Measurements from ENCODE around the gene EIF2AK3.
A peak's percentile ranks its signal among the peaks of the same experiment; 100 is the strongest.
"Not testable (repeated sequence)": the region's sequence is repeated elsewhere in the genome, so short reads cannot be mapped to it uniquely, and the experiment has no call there.

Gene EIF2AK3

DNA sequence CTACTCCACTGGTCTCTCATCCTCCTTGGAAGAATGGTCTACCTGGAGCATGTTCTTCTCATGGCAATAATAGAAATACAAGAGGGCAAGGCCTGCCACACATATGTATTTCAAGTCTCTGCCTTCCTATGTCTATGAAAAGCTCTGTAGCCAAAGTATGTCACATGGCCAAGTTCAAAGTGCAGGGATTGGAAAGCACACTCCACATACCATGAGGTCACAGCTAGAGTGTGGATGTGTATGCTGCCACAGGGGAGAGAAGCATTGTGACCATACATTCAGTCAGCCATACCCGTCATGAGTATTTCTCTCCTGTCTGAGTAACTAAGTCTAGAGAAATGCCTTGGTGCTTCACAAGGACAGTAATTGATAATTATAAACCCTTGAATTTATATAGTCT lies 8.8 kb upstream of the EIF2AK3 start:
- DNase-seq, result no peak

DNA sequence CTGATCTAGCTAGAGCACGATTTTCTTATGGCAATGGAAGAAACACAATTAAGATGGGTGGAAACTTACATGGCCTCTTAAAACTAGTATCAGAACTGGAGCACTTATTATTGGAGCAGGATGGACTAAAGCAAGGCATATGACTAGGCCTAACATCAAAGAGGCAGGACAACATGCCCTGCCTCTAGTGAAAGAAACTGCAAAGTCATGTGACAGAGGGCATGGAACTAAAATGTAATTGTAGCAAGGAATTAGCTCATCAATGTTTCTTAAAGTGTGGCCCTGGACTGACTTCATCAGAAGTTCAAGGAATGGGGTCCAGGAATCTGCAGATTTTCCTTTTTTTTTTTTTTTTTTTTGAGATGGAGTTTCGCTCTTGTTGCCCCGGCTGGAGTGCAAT lies 5.3 kb upstream of the EIF2AK3 start:
- DNase-seq, result no peak

DNA sequence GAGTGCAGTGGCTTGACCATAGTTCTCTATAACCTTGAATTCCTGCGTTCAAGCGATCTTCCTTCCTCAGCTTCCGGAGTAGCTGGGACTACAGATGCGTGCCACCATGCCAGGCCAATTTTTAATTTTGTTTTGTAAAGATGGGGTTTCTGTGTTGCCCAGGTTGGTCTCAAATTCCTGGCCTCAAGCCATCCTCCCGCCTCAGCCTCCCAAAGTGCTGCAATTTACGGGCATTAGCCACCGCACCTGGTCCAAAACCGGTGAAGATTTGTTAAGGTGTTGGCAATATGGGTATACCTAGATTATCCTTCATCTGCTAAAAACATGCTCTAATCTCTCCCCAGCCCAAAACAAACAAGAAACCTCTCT lies 1.3 kb upstream of the EIF2AK3 start:
- no peak for DNase-seq

DNA sequence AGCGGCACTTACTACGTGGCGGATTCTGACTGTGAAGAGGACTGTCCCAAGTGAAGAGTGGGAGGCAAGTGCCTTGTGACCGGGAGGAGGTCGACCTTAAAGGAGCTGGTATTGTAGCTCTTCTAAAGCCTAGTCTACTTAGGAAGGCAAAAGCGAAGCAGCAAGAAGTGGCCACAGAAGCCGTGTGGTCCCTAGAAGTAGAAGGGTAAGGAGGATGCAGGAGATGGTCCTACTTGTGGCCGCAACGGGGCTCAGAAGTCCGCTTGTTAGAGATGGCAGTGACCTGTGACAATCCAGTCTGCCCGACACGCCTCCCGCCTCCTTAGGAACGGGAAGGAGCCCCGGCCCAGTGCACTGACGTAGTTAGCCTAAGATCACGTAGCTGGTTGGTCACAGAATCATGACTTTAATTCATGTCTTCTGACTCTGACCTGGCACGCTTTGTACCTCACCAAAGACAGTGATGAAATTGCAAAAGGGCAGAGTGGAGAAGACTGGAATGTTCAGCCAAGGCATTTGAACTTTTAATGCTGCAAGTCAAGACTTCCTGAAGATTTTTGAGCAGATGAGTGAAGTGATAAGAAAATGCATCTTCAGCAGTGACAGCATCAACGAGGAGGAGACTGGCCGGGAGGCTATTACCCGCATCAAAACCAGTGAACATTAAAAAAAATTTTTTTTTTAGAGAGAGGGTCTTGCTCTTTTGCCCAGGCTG lies 749 bp upstream of the EIF2AK3 start:
- peak in 1 of 2 experiments; percentile 45 for DNase-seq

DNA sequence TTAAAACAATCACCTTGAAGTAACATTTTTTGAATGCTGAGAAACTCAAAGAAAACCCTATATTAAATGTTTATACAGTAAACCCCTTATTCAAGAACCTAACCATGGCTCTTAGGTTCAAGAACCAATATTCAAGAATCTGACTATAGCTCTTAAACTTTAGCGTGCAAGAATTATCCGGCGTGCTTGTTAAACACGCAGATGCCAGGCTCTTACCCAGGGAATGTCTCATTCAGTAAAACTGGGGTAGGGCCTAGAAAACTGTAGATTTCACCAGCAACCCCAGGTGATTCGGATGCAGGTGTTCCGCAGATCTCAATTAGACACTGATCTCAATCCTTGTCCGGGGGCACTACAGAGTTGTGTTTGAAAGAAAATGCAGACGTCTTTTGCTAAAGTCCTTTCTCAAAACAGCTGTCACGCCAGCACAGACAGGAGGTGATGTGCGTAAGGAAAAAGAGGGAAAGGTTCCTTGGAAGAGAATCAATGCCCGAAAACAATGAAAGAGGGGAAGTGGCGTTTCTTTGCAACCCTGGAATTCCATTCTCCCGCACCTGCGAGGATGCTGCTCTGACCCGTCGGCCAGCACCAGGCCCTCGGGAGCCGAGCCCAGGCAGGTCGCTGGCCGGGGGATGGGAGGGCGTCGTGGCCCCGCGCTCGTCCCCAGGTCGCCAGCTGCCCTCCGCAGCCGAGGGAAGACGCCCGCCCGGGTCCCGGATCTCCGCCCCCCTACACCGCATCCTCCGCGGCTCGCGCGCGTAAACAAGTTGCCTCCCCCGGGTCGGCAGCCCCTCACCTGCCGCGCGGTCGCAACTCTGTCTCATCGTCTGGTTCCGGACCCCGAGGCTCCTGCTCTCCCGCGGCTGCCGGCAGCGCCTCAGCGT lies 851 bp downstream of the EIF2AK3 start:
- no peak for DNase-seq

DNA sequence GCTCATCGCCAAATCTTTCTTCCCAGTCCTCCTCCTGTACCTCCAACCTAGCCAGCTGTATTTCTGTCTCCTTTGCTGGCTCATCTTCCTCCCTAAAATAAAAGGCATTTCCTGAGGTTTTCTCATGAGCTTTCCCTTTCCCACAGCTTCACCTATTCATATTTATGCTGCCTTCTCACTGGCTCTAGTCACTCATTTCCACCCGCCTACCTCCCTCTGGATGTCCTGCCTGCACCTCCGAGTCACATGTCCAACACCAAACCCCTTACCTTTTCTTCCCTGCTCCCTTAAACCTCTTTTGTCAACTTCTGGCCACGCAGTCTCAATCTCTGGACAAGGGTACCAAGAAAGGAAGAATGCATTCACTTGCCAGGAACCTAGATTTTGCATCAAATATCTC lies 2.8 kb downstream of the EIF2AK3 start:
- no peak for DNase-seq

DNA sequence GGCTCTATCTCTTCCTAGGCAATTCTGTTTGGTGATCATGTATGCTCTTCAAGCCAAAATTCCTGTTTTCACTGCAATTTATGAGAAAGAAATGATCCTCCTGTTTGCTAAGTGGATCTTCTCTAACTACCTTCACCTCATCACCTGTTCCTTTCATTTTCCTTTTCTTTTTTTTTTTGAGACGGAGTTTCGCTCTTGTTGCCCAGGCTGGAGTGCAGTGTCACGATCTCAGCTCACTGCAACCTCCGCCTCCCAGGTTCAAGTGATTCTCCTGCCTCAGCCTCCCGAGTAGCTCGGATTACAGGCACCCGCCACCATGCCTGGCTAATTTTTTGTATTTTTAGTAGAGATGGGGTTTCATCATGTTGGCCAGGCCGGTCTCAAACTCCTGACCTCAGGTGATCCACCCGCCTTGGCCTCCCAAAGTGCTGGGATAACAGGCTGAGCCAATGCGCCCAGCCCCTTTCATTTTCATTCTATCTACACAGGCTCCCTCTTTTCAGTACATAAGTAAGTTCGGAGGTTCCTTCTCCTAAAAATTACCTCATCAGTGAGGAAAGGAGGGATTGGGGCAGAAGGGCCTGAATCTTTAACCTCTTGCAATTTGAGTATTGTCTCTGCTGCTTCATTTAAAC lies 3.3 kb downstream of the EIF2AK3 start:
- DNase-seq, result not testable (repeated sequence)

DNA sequence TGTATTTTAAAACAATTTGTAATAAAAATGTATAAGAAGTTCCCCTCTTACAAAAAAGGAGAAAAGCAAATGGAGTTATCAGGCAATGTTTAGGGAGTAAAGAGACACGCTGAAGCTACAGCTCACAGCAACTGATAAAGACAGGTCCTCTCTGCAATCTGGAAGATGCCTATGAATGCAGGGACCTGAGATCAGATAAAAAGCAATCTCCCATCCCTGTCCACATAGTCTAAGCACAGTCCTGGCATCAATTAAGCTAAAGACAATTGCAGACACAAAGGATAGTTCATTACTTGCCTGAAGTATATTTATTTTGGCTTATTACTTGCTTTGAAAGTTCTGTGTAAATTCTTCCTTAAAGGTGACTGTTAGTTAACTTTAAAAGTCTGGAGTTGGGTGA lies 5.0 kb downstream of the EIF2AK3 start:
- no peak for DNase-seq

DNA sequence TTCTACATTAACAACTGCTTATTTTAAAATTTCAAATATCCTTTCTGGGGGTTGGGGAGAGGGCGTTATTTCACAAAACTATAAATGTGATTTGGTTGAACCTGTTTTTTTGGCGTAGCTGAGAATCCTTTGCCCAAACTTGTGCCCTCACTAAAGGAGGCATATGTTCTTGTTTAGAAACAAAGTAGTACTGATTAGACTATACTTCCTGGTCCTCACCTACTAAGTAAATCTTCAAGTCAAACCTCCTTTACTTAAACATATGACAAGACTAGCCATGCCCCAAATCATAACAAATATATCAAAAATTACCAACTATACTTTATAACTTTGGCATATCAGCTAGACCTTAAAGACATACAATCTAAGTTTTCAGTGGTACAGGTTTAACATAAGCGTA lies 5.8 kb downstream of the EIF2AK3 start:
- no peak for DNase-seq

DNA sequence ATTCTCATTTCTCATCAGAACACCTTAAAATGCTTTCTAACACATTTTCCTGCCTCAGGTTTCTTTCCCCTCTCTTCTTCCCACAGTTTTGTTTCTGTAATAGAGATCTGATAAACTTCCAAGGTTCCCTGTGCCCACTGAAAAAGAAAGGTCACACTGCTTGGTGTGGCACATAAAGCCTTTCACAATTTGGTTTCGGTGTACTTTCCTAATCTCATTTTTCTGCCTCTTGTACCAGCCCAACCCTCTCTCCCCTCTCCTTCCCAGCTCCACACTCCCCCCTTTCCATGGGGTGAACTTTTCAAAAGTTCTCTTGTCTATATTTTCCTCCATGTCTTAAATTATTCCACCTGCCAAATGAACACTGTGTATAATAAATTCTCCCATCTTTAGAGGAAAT lies 7.2 kb downstream of the EIF2AK3 start:
- DNase-seq, result no peak

DNA sequence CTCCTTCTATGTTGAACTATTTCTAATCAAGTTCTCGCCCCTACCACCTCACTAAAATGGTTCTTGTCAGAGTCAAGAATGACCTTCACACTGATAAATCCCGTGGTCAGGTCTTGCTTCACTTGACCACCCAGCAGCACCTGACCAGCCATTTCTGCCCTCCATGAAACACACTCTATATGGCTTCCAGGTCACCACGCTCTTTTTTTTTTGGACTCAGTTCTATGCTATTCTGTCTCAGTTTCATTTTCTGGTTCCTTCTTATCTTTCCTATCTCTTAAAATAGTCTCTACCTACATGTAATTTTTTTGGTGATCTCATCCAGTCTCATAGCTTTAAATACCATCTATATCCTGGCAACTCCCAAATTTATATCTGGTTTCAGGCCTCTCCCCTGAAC lies 11.4 kb downstream of the EIF2AK3 start:
- no peak for DNase-seq

DNA sequence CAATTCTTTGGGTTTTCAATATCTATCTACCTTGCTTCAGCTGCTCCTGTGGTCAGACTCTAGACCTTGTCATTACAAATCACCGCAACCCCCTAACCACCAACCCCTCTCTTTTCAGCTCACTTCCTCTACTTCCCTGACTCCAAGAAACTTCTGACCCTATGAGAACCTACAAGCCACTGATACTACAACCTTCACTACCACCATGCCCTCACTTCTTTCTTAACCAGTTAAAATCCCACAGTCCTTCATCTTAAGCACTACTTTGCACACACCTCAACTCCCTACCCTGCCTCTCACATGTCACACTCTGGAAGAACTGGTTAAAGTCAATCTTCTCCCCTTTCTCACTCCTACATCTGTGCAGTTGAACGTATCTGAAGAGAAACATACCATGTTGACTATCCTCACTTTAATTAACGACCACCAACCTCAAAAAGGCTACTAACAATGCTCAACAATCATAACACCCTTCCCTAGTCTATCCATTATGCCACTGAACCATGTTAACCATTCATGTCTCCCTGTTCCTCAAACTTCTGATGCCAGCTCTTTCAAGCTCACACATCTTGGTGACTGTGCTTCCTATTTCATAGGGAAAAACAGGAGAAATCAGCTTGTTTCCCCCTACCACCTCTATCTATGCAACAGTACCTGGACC lies 12.6 kb downstream of the EIF2AK3 start:
- no peak for DNase-seq

DNA sequence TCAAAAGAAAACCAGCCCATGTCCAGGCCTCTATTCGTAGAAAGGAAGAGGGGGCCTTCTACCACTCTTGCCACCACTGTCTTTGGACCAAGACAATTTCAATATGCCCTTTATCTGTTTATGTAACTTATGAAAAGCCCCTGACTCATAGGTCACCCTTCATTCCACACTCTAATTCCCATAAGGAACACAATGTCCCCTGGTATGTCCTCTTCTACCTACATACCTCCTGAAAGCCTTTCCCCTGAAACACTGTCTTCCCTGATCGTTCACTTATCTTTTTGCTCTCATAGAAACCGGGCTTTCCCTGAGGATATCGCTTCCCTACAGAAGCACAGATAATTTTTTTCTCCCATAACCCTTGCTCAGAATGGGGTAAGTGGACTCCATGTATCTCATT lies 13.3 kb downstream of the EIF2AK3 start:
- DNase-seq, result no peak

DNA sequence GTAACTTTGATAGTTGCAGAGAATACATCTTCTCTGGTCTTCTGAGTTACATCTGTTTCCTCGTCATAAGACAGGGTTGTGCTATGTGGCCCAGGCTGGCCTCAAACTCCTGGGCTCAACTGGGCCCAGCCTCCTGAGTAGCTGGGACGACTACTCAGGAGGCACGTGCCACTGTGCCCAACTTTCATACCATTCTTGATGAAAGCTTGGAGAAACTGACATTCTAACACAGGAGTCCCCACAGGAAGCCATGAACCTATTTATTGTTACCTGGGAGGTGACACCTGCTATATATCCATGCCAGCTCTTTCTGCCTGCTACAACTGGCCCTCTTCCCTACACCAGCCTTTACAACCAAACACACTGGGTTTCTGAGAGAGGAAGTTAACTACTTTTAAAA lies 19.1 kb downstream of the EIF2AK3 start:
- no peak for DNase-seq

DNA sequence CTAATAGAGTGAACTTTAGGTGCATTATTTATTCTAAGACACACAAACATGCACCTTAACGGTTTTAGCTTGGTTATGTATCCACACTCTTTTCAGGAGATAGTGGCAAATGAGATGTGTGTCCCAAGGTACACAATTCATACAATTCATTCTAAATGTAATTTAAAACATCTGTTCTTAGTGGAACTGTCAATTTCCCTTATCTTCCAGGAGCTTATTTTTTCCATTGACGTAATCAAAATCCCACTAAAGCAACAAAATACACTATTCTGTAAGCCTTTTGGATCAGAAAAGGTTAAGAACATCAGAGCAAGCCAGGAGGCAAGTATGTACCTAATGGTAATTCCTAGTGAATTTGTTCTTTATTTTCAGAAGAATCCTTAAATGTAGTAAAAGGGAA lies 19.8 kb downstream of the EIF2AK3 start:
- DNase-seq, result no peak

DNA sequence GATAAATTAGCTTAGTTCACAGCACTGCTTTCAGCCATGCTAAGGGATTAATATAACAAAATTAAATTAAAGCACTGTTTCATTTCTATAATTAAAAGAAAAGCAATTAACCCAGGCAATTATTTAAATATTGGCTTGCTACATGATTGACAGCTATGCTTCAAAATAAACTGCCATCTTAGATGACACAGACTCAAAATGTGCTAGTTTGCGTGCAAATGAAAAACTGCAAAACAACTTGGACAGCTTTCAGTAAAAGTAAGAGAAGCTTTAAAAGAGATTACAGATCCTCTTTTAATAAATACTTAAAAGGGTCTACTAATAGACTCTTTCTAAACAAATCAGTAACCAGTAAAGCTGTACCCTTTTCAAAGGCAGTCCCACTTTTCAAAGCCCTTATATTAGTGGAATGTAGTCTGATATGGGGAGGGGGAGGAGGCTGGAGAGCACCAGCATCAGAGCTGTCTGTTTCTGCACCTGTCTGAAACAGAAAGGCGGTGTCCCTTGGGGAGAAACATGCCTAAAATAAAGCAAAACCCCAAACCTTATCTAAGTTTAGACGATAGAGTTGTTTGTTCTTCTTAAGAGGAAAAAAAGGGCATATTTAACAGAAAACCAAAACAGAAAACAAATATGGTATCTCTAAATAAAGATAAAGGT lies 20.8 kb downstream of the EIF2AK3 start:
- no peak for DNase-seq

DNA sequence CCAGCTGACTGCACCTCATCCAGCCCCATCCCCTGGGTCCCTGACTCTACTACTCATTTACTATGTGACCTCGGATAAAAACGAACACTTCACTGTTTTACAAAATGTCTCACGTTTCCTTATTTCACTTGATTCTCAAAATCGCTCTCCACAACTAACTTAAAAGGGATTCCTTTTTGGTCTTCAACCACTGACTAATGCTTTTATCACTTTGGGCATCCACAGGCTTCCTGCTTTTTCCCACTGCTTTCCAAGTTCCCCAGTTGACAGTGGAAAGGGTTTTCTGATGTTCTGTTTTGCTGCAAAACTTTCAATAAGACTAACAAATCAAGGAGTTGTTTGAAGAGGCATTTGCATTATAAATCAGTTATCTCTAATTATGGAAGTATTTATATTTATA lies 24.1 kb downstream of the EIF2AK3 start:
- no peak for DNase-seq

DNA sequence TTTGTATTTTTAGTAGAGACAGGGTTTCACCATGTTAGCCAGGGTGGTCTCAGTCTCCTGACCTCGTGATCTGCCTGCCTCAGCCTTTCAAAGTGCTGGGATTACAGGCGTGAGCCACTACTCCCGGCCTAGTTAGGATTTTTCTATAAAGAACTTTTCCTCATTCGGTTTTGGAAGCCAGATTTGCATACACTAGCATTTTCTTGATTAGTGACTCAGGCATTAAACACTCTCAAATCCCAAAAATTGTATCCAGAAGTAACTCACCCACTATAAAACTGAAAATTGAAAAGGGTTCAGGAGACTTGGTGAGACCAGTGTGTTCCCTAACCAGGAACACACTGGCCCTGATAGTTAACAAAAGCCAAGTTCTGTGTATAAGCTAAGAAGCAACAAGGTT lies 25.2 kb downstream of the EIF2AK3 start:
- no peak for DNase-seq

DNA sequence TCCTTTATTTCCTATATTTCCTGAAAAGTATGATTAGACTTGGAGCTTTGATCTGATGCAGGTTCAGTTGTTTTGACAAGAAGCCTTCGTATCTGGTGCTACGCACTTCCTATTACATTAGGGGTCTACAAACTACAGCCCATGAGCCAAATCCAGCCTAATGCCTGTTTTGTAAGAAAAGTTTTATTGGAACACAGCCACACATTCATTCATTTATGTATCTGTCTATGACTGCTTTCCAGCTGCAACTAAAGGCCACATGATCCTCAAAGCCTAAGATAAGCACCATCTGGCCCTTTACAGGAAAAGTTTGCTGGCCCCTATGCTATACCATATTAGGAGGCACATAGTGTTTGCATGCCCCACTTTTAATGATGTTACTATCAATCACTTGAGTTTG lies 26.0 kb downstream of the EIF2AK3 start:
- DNase-seq, result no peak

DNA sequence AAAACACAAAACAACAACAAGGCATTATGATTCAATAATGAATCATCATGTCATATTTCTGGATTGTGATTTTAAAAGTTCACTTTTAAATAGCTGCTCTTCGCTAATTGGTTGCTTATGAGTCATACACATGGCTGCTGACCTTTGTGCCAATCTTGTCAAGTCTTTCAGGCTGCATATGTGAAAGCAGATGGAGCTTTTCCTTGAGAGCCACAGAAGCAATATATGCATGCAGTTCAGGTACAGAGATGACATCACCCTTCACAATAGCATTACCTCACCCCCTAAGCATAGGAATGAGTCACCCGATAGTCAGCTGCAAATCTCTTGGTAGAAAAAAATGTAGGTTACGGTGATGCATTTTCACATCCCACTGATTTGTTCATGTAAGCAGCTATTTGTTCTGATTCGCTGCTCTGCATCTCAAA lies 27.2 kb downstream of the EIF2AK3 start:
- no peak for DNase-seq

DNA sequence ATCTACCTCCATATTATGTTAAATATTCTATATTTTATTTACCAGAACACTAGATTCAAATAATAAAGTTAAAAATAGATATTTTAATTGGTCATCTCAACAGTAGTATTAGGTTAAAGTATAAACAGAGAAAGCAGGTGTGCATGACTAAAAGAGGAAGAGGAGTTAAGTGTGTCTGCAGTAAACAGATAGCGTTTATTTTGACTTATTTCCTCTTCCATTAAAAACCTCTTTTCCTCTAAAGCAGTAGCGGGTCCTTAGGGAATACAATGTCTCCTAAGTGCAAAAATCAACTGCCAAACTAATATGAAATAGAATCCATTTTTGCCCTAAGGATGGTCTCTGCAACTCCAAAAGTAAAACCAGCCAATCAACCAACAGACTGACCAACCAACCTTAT lies 27.7 kb downstream of the EIF2AK3 start:
- DNase-seq, result no peak

DNA sequence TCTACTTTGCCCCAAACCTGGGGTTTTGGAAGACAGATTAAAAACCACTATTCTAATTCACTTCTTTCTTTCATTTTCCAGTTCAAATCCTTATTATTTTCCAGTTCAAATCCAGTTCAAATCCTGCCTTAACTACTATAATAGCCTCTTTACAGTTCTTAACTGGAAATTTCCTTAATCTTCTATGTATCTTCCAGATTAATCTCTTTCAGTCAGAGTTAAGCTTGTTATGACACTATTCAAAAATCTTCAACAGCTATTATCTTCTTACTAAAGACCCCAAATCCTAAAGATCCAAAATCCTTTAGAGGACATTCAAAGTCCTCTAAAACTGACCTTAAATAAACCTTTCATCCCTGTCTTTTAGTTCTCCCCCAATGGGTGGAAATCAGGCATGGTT lies 30.1 kb downstream of the EIF2AK3 start:
- DNase-seq, result no peak
